HFF-Myc (cell line): ENCODE data around the gene DNASE1L2.

ENCODE experiments used
- DNase-seq: peaks from one replicate; pipeline ENCODE4 v3.0.0-alpha.2; 2011; ENCODE audit warnings: low read depth; ENCODE audit errors: extremely low read depth
- H3K4me3 ChIP-seq: replicated peaks from 2 replicates; pipeline ENCODE4 v1.5.1; 2011; ENCODE audit warnings: low read depth, mild to moderate bottlenecking, control low read depth, low read length
- CTCF ChIP-seq: IDR thresholded peaks from 2 replicates; pipeline ENCODE4 v1.5.1; 2012; ENCODE audit warnings: mild to moderate bottlenecking, low read depth, low read length, control low read depth; ENCODE audit errors: missing control alignments

DNASE1L2 gene

GRCh38 chr16:2223221-2223941 lies 12.9 kb upstream of the DNASE1L2 start, which contains the start of gene E4F1:
E4F1 (plus strand) TSS chr16:2223591; CDS start chr16:2223614, 23 bp downstream.
- DNase-seq, result peak; percentile 94
- peak within 1 kb of the TSS; percentile 92 for H3K4me3 ChIP-seq
- TF ChIP-seq CTCF, result no peak

GRCh38 chr16:2223942-2224486 lies 12.2 kb upstream of the DNASE1L2 start:
- TF ChIP-seq CTCF, result peak; percentile 21
- H3K4me3 ChIP-seq, result peak overlapping the region; percentile 92
- DNase-seq, result no peak

GRCh38 chr16:2226245-2226793 lies 9.9 kb upstream of the DNASE1L2 start:
- DNase-seq, result no peak
- no peak overlapping the region for H3K4me3 ChIP-seq
- TF ChIP-seq CTCF, result no peak

- no peak for DNase-seq
- no peak overlapping the region for H3K4me3 ChIP-seq
- TF ChIP-seq CTCF, result no peak
Measured at GRCh38 chr16:2226918-2227317, 9.3 kb upstream of the DNASE1L2 start.

GRCh38 chr16:2228161-2228824 lies 8.0 kb upstream of the DNASE1L2 start:
- no peak overlapping the region for H3K4me3 ChIP-seq
- DNase-seq, result no peak
- TF ChIP-seq CTCF, result no peak

GRCh38 chr16:2229091-2229490 lies 7.2 kb upstream of the DNASE1L2 start:
- DNase-seq, result no peak
- no peak for TF ChIP-seq CTCF
- H3K4me3 ChIP-seq, result no peak overlapping the region
